Upper lobe of left lung (tissue), 6 donors: ENCODE data around the gene TTC7B. TPM values are rescaled to one million over a fixed set of nuclear protein-coding genes. Genes with fewer than 3 reads are reported as not detected.

ENCODE experiments used
- ATAC-seq, 2 donors: fragments of 200-7000 bp; cut with Tn5 transposase; one replicate each; pipeline ENCODE4 v1.9.1; 2022; ENCODE audit warnings: mild to moderate bottlenecking in 2 of 2, moderate library complexity in 2 of 2; ENCODE audit not compliant: low FRiP score in 2 of 2
- DNase-seq, 2 donors: peaks; one replicate each; pipeline ENCODE4 v3.0.0-alpha.2; 2019 to 2020
- H3K27ac ChIP-seq, 4 donors: fragments of 200-600 bp; sonication (generic); one replicate each; pipeline ENCODE4 v1.5.1; 2016 to 2019
- H3K27me3 ChIP-seq, 4 donors: fragments of 200-600 bp; sonication (generic); one replicate each; pipeline ENCODE4 v1.5.1; 2017 to 2019
- H3K36me3 ChIP-seq, 4 donors: fragments of 200-600 bp; sonication (generic); one replicate each; pipeline ENCODE4 v1.5.1; 2016 to 2019
- H3K4me1 ChIP-seq, 4 donors: fragments of 200-600 bp; sonication (generic); one replicate each; pipeline ENCODE4 v1.5.1; 2018 to 2019
- H3K4me3 ChIP-seq, 4 donors: fragments of 200-600 bp; sonication (generic); one replicate each; pipeline ENCODE4 v1.5.1; 2017 to 2019; ENCODE audit warnings: mild to moderate bottlenecking in 2 of 4, moderate library complexity in 1 of 4
- H3K9me3 ChIP-seq, 4 donors: fragments of 200-600 bp; sonication (generic); one replicate each; pipeline ENCODE4 v1.5.1; 2018 to 2019
- CTCF ChIP-seq, 6 experiments: fragments of 450-650 bp in 4 of 6; fragments of 200-600 bp in 2 of 6; sonication (generic) in 2 of 6; IDR thresholded peaks; one replicate each; pipeline ENCODE4 v1.5.1; 2016 to 2019; ENCODE audit warnings: antibody characterized with exemption in 6 of 6
- EP300 ChIP-seq, 4 donors: sonication (generic); formaldehyde crosslinking; IDR thresholded peaks; one replicate each; pipeline ENCODE4 v1.5.1; 2017; ENCODE audit warnings: antibody characterized with exemption in 4 of 4, control low read depth in 2 of 4
- POLR2A ChIP-seq, 4 donors: fragments of 450-650 bp; IDR thresholded peaks; one replicate each; pipeline ENCODE4 v1.5.1; 2016 to 2017; ENCODE audit warnings: antibody characterized with exemption in 4 of 4, mild to moderate bottlenecking in 2 of 4
- POLR2AphosphoS5 ChIP-seq, 2 donors: sonication (generic); formaldehyde crosslinking; IDR thresholded peaks; one replicate each; pipeline ENCODE4 v1.5.1; 2017; ENCODE audit warnings: antibody characterized with exemption in 2 of 2
- WGBS, 2 donors: methylation state at CpG; one replicate each; pipeline ENCODE4 v1.1.5; 2017 to 2018; 5-methylcytosine and 5-hydroxymethylcytosine counted together
- total RNA-seq, 6 donors: library from RNA; depleted of rRNA in 4 of 6; stranded (reverse); fragments of >200 nt in 4 of 6; gene quantifications; one replicate each; pipeline versions ENCODE4 v1.1.0 to v1.2.1, GENCODE V29; 2016 to 2021
- donor health status: DM: no; HTN: no; CAD: no; lungs with moderate emphysema.
- donor health status: DM: no; HTN: yes; CAD: no; lungs with severe emphysema.

Gene TTC7B
- total RNA-seq, 6 donors from 2014 or later: 13.5 to 87.3 (median 37.5) TPM

- no peak for TF ChIP-seq CTCF (IDR thresholded peaks at IDR 0.05)
- TF ChIP-seq POLR2A (IDR thresholded peaks at IDR 0.05): no peak
- no peak for TF ChIP-seq EP300 (IDR thresholded peaks at IDR 0.05)
- TF ChIP-seq POLR2AphosphoS5 (IDR thresholded peaks at IDR 0.05): no peak
- H3K36me3 ChIP-seq: peaks cover 0 to 12% (median 5%) of the 10 kb centered on the region in 4 donors
- H3K27me3 ChIP-seq: no peaks in the 10 kb centered on the region
- no peak overlapping the region for H3K4me3 ChIP-seq
- H3K4me1 ChIP-seq: peaks cover 5 to 21% (median 6%) of the 10 kb centered on the region in 4 donors
- H3K9me3 ChIP-seq: no peaks in the 10 kb centered on the region
- WGBS, 2 donors: 87 to 93% methylated on average over 7 to 14 of the region's 14 CpGs
- DNase-seq: no peak
- ATAC-seq: no peak
- H3K27ac ChIP-seq: no peak overlapping the region
These were observed 280.6 kb downstream of the TTC7B start for GRCh38 chr14:90535556-90536090.

- ATAC-seq (no peak), DNase-seq (no peak)
- WGBS, 2 donors: 86 to 88% methylated on average over 5 to 17 of the region's 17 CpGs
- H3K4me3 ChIP-seq: no peak overlapping the region
- no peaks in the 10 kb centered on the region for H3K27me3 ChIP-seq
- TF ChIP-seq POLR2A (IDR thresholded peaks at IDR 0.05) (no peak), EP300 (IDR thresholded peaks at IDR 0.05) (no peak), CTCF (IDR thresholded peaks at IDR 0.05) (no peak)
- H3K4me1 ChIP-seq: peaks cover 5 to 21% (median 6%) of the 10 kb centered on the region in 4 donors
- no peak overlapping the region for H3K27ac ChIP-seq
- peaks cover 0 to 10% (median 4%) of the 10 kb centered on the region in 4 donors for H3K36me3 ChIP-seq
- H3K9me3 ChIP-seq: no peaks in the 10 kb centered on the region
These were observed 281.2 kb downstream of the TTC7B start for GRCh38 chr14:90534838-90535555.

GRCh38 chr14:90534091-90534837 lies 282.0 kb downstream of the TTC7B start:
- no peak overlapping the region for H3K4me3 ChIP-seq
- peak; percentile 16 to 38 for ATAC-seq

GRCh38 chr14:90533591-90534021 lies 282.6 kb downstream of the TTC7B start:
- TF ChIP-seq POLR2AphosphoS5 (IDR thresholded peaks at IDR 0.05) (no peak), CTCF (IDR thresholded peaks at IDR 0.05) (no peak), POLR2A (IDR thresholded peaks at IDR 0.05) (no peak), EP300 (IDR thresholded peaks at IDR 0.05) (no peak)
- WGBS, 2 donors: 59 to 80% methylated on average over 2 to 5 of the region's 6 CpGs
- peak in 1 of 2 donors; percentile 71 for DNase-seq
- Histone ChIP-seq H3K4me3 (no peak overlapping the region), H3K9me3 (no peaks in the 10 kb centered on the region), H3K36me3 (no peaks in the 10 kb centered on the region), H3K4me1 (peaks cover 5 to 21% (median 6%) of the 10 kb centered on the region in 4 donors), H3K27ac (no peak overlapping the region), H3K27me3 (no peaks in the 10 kb centered on the region)
- peak in 1 of 2 donors; percentile 37 for ATAC-seq

More at GRCh38 chr14:90534091-90534837, 282.0 kb downstream of the TTC7B start:
- peaks cover 0 to 3% (median 1%) of the 10 kb centered on the region in 4 donors for H3K36me3 ChIP-seq
- H3K4me1 ChIP-seq: peaks cover 5 to 21% (median 6%) of the 10 kb centered on the region in 4 donors
- H3K27ac ChIP-seq: no peak overlapping the region
- DNase-seq: no peak
- no peaks in the 10 kb centered on the region for H3K9me3 ChIP-seq
- no peaks in the 10 kb centered on the region for H3K27me3 ChIP-seq
- 59 to 86% methylated on average over 8 to 19 of the region's 19 CpGs for WGBS, 2 donors
- no peak for TF ChIP-seq EP300 (IDR thresholded peaks at IDR 0.05)
- TF ChIP-seq CTCF (IDR thresholded peaks at IDR 0.05): no peak
- no peak for TF ChIP-seq POLR2A (IDR thresholded peaks at IDR 0.05)
- no peak for TF ChIP-seq POLR2AphosphoS5 (IDR thresholded peaks at IDR 0.05)
